ENCODE data around the gene TTC32. TPM values are rescaled to one million over a fixed set of nuclear protein-coding genes. Genes with fewer than 3 reads are reported as not detected.

The TTC32 gene
- total RNA-seq, 1 donor from 2014 or later, result 19.0 TPM

DNA sequence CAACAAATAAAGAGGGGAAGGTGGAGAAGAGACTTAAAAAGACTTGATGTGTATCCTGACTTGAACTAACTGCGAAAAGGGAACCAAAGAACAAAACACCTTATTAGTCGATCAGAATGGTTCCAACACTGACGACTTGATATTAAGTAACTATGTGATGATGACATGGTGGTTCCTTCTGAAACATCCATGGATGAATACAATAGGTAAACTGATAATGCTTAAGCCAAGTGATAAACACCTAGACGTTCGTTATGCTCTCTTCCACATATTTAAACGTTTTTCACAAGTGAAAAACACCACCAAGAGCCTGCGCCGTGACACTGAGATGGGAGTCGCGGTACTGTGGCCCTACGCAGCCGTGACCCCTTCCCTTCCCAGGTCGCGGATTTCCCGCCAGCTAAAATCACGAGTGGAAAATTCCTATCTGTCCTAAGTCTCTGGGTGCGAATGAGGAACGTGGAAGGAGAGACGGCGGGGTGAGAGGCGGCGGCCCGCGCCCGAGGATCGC, 797 bp downstream of the TTC32 start:
- no peak for DNase-seq (ENCODE audit: extremely low spot score, unreplicated experiment)
- H3K9me3 Mint-ChIP-seq, result no peaks in the 10 kb centered on the region
- H3K4me1 Mint-ChIP-seq (ENCODE audit: unreplicated experiment), result peaks cover 28% of the 10 kb centered on the region
- H3K27ac Mint-ChIP-seq, result peak overlapping the region; percentile 99
- peak overlapping the region; percentile 95 for H3K4me3 Mint-ChIP-seq
- H3K36me3 Mint-ChIP-seq, result peaks cover 1% of the 10 kb centered on the region
- TF ChIP-seq, protein P1, sequence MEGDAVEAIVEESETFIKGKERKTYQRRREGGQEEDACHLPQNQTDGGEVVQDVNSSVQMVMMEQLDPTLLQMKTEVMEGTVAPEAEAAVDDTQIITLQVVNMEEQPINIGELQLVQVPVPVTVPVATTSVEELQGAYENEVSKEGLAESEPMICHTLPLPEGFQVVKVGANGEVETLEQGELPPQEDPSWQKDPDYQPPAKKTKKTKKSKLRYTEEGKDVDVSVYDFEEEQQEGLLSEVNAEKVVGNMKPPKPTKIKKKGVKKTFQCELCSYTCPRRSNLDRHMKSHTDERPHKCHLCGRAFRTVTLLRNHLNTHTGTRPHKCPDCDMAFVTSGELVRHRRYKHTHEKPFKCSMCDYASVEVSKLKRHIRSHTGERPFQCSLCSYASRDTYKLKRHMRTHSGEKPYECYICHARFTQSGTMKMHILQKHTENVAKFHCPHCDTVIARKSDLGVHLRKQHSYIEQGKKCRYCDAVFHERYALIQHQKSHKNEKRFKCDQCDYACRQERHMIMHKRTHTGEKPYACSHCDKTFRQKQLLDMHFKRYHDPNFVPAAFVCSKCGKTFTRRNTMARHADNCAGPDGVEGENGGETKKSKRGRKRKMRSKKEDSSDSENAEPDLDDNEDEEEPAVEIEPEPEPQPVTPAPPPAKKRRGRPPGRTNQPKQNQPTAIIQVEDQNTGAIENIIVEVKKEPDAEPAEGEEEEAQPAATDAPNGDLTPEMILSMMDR (conservative IDR thresholded peaks at IDR 0.05), result no peak
- H3K27me3 Mint-ChIP-seq, result peaks cover 3% of the 10 kb centered on the region

DNA sequence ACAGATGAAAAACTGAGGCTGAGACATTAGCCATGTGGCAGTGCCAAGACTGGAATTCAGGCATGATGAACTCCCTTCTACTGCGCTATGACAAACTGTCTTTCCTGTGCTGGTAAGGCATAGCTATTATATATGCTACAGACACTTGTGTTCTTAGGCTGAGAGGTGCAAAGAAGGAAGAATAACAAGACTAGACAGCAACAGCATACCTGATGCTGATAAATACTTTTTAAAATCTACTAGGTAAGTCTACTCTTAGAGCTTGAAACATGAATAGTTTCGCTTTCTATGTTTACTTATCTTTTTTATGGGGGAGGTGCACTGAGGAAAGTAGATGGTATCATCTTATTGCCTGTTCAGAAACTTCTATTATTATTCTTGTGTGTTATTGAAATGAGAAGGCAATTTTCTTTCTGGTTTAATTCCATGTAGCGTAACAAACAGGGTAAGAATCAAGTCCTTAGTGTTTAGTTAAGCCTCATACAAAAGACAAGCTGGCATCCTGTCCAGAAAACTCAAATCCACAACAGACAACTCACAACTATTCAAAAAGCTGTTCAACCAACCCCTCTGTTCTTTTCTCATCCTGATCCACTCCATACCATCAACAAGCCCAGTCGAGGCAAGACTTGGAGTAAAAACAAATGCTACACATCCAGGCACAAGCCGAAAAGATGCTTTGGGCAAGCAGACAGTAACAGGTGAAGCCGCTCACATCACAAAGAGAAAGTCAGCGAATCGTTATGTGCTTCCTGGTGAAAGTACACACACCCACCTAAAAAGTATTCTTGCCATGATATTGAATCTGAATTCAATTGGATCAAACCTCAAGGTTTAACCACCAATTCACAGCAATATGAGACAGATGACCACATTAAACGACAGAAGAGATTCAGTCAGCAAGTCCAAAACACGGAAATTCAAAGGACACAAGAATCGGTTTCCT, 1.5 kb downstream of the TTC32 start:
- TF ChIP-seq, protein P1 (conservative IDR thresholded peaks at IDR 0.05), result no peak
- no peak for DNase-seq (ENCODE audit: extremely low spot score, unreplicated experiment)
- Mint-ChIP-seq H3K27ac (peak overlapping the region; percentile 99), H3K36me3 (peaks cover 3% of the 10 kb centered on the region), H3K4me3 (peak overlapping the region; percentile 95), H3K9me3 (no peaks in the 10 kb centered on the region), H3K4me1 (ENCODE audit: unreplicated experiment) (peaks cover 35% of the 10 kb centered on the region), H3K27me3 (no peaks in the 10 kb centered on the region)

GRCh38 chr2:19898592-19899329, 3.0 kb downstream of the TTC32 start:
- H3K4me1 Mint-ChIP-seq (ENCODE audit: unreplicated experiment), result peaks cover 39% of the 10 kb centered on the region
- H3K36me3 Mint-ChIP-seq, result peaks cover 7% of the 10 kb centered on the region
- DNase-seq (ENCODE audit: extremely low spot score, unreplicated experiment), result no peak
- no peak overlapping the region for H3K27ac Mint-ChIP-seq
- no peaks in the 10 kb centered on the region for H3K27me3 Mint-ChIP-seq
- TF ChIP-seq, protein P1 (conservative IDR thresholded peaks at IDR 0.05), result no peak
- no peaks in the 10 kb centered on the region for H3K9me3 Mint-ChIP-seq
- peak overlapping the region; percentile 60 for H3K4me3 Mint-ChIP-seq

DNA sequence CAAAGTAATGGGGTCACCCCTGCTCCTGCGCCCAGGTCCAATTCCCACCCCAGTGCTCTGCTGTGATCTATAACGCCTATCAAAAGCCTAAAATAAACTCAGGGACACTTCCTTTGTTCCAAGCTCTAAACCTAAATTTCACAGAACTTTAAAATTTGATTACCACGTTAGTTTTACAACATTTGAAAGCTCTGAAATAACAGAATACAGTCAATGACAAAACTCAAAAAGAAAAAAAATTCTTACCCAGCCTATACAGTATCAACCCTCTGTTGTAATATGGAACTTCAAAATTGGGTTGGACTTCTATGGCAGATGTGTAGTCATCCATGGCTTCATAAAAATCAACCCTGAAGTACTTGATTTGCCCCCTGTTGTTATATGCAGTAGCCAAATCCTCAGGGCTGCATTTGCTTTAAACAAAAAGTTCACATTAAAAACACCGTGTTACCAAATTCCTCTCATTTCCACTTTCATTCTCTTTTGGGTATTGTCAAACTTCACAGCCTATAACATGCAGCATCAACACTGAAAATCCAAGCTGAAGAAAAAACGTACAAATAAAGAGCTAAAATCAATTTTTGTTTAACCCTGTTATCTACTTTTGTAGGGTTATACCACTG, 4.0 kb downstream of the TTC32 start:
- TF ChIP-seq, protein P1 (conservative IDR thresholded peaks at IDR 0.05), result no peak
- Mint-ChIP-seq H3K4me3 (peak overlapping the region; percentile 27), H3K27ac (no peak overlapping the region), H3K36me3 (peaks cover 7% of the 10 kb centered on the region), H3K4me1 (ENCODE audit: unreplicated experiment) (peaks cover 39% of the 10 kb centered on the region), H3K27me3 (no peaks in the 10 kb centered on the region), H3K9me3 (no peaks in the 10 kb centered on the region)
- DNase-seq (ENCODE audit: extremely low spot score, unreplicated experiment), result no peak

DNA sequence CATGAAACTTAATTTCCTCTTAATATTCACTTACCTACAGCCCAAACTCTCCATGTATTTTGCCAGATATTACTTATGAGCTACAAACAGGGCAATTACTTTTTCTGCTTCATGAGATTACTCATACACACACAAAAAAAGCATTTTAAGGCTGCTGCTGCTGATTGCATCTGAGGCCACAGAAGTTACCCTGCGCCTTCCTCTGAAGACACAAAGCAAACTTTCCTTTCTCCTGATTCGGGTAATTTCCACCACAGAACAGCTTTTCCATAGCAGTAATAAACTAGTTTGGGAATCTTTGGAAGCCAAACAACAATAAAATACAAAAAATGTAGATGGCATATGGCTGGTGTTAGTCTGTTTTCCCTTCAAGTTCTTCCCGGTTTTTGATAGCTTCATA, 6.2 kb downstream of the TTC32 start:
- no peak overlapping the region for H3K27ac Mint-ChIP-seq

More for the DNA sequence above, 6.2 kb downstream of the TTC32 start:
- TF ChIP-seq, protein P1 (conservative IDR thresholded peaks at IDR 0.05), result no peak
- Mint-ChIP-seq H3K27me3 (no peaks in the 10 kb centered on the region), H3K9me3 (no peaks in the 10 kb centered on the region), H3K4me1 (ENCODE audit: unreplicated experiment) (peaks cover 39% of the 10 kb centered on the region), H3K4me3 (no peak overlapping the region), H3K36me3 (peaks cover 7% of the 10 kb centered on the region)
- DNase-seq (ENCODE audit: extremely low spot score, unreplicated experiment), result no peak

Data from type B pancreatic cell (in vitro differentiated cells).